Mesothelial cell of epicardium (in vitro differentiated cells): ENCODE measurements around the gene MESP1. TPM values are rescaled to one million over a fixed set of nuclear protein-coding genes. Genes with fewer than 3 reads are reported as not detected.
A peak's percentile ranks its signal among the peaks of the same experiment; 100 is the strongest.

Experiments used
- DNase-seq, 2 experiments: peaks; one replicate each; pipeline ENCODE4 v3.0.0; 2021; ENCODE audit warnings: low spot score in 2 of 2; ENCODE audit not compliant: unreplicated experiment in 2 of 2
- H3K27ac Mint-ChIP-seq: 2 replicates; pipeline ENCODE4 v1.8.0; 2021; ENCODE audit warnings: mixed read lengths
- H3K27me3 Mint-ChIP-seq: 2 replicates; pipeline ENCODE4 v1.8.0; 2021; ENCODE audit warnings: low read depth, mixed read lengths
- H3K36me3 Mint-ChIP-seq: 2 replicates; pipeline ENCODE4 v1.8.0; 2021; ENCODE audit warnings: mixed read lengths
- H3K4me1 Mint-ChIP-seq: 2 replicates; pipeline ENCODE4 v1.8.0; 2021; ENCODE audit warnings: mixed read lengths
- H3K4me3 Mint-ChIP-seq: 2 replicates; pipeline ENCODE4 v1.8.0; 2021; ENCODE audit warnings: mild to moderate bottlenecking, moderate library complexity, mixed read lengths
- H3K9me3 Mint-ChIP-seq: 2 replicates; pipeline ENCODE4 v1.8.0; 2021; ENCODE audit warnings: mixed read lengths
- total RNA-seq: library from RNA; stranded (reverse); gene quantifications from 3 replicates; pipeline ENCODE4 v1.2.1, GENCODE V29; 2021
- TF ChIP-seq, protein P1 (sequence below): fragments of 200-600 bp; sonication (generic); IDR thresholded peaks from one replicate; pipeline ENCODE4 v1.5.0; 2021; ENCODE audit warnings: antibody characterized with exemption; ENCODE audit not compliant: unreplicated experiment

Gene MESP1
- total RNA-seq, 1 donor from 2014 or later: not detected

DNA sequence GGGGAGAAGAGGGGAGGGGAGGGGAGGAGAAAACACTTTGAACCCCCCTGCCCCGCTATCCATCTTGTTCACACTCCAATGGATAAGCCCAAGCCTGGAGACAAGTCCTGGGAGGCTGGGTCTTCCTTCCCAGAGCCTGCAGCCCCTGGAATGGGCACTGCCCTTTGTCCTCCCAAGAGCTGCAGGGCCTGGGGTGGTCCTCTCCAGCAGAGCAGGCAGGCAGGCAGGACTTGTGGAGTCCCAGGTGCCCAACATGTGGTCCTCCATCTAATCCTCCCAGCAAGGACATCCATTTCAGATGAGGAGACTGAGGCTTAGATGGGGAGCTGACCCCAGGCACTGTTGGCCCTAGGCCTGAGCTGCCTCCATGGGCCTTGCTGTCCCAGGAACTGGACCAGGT lies 14.6 kb upstream of the MESP1 start:
- no peak for DNase-seq
- Mint-ChIP-seq H3K27ac (no peak overlapping the region), H3K27me3 (no peaks in the 10 kb centered on the region), H3K9me3 (peaks cover 6% of the 10 kb centered on the region), H3K4me3 (no peak overlapping the region), H3K36me3 (no peaks in the 10 kb centered on the region), H3K4me1 (no peaks in the 10 kb centered on the region)
- TF ChIP-seq, protein P1, sequence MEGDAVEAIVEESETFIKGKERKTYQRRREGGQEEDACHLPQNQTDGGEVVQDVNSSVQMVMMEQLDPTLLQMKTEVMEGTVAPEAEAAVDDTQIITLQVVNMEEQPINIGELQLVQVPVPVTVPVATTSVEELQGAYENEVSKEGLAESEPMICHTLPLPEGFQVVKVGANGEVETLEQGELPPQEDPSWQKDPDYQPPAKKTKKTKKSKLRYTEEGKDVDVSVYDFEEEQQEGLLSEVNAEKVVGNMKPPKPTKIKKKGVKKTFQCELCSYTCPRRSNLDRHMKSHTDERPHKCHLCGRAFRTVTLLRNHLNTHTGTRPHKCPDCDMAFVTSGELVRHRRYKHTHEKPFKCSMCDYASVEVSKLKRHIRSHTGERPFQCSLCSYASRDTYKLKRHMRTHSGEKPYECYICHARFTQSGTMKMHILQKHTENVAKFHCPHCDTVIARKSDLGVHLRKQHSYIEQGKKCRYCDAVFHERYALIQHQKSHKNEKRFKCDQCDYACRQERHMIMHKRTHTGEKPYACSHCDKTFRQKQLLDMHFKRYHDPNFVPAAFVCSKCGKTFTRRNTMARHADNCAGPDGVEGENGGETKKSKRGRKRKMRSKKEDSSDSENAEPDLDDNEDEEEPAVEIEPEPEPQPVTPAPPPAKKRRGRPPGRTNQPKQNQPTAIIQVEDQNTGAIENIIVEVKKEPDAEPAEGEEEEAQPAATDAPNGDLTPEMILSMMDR: no peak

DNA sequence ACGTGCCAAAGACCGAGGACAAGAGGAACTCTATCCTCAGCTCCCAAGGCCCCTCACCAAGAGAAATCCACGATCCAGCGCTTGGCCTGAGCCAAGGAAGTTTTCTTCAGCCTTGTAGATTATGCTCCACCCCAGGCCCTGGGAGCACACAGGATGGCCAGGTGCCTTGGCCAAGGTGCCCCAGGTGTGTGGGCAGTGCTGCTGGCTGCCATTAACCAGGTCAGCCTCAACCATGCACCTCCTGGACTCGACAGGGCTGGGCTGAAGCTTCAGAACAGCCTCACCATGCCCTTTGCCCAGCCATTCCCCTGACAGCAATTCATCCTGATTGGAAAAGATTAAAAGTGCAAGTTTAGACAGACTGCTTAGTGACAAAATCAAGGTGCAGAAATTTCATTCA lies 10.9 kb upstream of the MESP1 start:
- Mint-ChIP-seq H3K4me3 (no peak overlapping the region), H3K9me3 (peaks cover 6% of the 10 kb centered on the region), H3K27me3 (no peaks in the 10 kb centered on the region), H3K27ac (no peak overlapping the region), H3K36me3 (no peaks in the 10 kb centered on the region), H3K4me1 (no peaks in the 10 kb centered on the region)
- TF ChIP-seq, protein P1: no peak
- no peak for DNase-seq

DNA sequence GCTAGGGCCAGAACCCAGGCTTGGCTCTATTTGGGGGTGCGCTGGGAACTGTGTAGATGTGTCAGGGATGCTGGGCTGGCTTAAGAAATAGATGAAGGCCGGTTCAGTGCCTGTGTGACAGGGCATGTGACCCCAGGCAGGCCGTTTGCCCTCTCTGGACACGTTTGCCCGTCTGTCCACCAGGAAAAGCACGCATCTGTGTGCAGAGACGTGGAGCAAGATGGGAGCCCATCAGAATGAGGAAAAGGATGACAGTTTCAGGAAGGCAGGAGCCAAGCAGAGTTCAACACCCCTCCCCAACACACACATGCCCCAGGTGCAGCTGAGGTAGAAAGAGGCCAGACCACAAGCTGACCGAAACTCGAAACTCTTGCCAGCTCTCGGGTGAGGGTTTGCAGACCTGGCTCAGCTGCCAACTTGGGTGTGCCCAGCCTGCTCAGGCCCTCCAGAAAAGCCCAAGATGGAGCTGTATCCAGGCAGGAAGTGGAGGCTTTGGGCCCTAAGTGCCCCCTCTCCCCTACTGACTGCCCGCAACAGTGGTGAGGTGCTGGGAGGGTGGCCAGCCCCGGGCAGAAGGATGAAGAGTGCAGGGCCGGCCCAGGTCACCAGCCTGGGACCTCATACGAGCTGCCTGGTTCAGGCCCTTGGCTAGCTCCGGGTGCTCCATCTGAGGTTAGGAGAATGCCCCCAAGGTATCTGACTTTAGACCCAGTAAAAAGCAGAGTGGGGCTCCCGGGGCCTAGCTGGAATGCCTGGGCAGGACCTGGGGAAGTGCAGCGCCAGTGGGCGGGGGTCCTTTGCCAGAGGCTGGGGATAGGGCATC lies 10.2 kb upstream of the MESP1 start:
- Mint-ChIP-seq H3K4me3 (no peak overlapping the region), H3K27ac (no peak overlapping the region), H3K4me1 (no peaks in the 10 kb centered on the region), H3K36me3 (no peaks in the 10 kb centered on the region), H3K27me3 (no peaks in the 10 kb centered on the region), H3K9me3 (peaks cover 6% of the 10 kb centered on the region)
- TF ChIP-seq, protein P1: peak; percentile 23
- DNase-seq: no peak

DNA sequence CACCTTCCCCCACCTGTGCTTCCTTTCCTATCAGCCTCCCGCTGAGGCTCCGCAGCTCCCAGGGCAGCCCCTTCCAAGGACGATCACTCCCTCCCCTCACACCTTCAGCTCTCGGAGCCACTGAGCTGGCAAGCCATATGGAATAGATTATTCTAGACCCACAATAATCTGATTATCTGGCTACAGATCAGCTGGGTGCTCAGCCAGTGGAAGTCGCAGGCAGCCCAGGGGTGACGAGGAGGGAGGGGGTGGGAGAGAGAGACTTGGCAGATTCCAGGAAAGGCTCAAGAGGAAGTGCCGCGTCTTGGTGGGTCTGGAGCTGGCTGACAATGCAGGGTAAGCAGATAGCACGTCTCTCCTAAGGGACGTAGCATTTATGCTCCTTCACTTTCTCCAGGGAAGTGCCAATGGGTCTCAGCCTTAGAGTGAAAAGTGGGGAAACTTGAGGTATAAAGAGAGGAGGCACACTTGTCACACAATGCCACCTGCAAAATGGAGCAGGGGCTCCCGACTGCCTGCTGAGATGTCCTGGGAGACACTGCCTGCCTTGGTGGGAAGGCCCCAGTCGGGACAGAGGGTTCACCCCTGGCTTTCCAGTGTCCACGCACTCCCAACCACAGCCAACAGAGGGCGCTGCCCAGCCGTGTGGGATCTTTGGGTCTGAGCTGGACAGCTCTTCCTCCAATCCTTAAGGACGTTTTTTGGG lies 9.4 kb upstream of the MESP1 start:
- H3K36me3 Mint-ChIP-seq: no peaks in the 10 kb centered on the region
- TF ChIP-seq, protein P1: peak; percentile 95
- H3K27me3 Mint-ChIP-seq: no peaks in the 10 kb centered on the region
- peak in 1 of 2 experiments; percentile 91 for DNase-seq
- H3K4me1 Mint-ChIP-seq: no peaks in the 10 kb centered on the region
- H3K9me3 Mint-ChIP-seq: peaks cover 6% of the 10 kb centered on the region
- H3K27ac Mint-ChIP-seq: no peak overlapping the region
- no peak overlapping the region for H3K4me3 Mint-ChIP-seq

DNA sequence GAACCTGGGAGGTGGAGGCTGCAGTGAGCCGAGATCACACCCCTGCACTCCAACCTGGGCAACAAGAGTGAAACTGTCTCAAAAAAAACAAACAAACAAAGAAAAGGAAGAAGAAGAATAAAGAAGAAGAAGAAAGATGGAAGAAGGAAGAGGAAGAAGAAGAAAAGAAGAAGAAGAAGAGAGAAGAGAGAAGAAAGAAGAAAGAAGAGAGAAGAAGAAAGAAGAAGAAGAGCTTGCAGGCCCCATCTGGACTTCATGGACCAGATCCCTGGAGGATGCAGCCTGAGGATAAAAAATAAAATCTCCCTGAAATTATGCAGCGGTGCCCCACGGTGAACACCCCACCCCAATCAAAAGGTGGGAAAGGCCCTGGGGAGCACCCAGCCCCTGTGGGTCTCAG lies 8.8 kb upstream of the MESP1 start:
- no peak for DNase-seq
- no peaks in the 10 kb centered on the region for H3K36me3 Mint-ChIP-seq
- no peak overlapping the region for H3K27ac Mint-ChIP-seq
- no peak overlapping the region for H3K4me3 Mint-ChIP-seq
- peaks cover 6% of the 10 kb centered on the region for H3K9me3 Mint-ChIP-seq
- TF ChIP-seq, protein P1: no peak
- H3K4me1 Mint-ChIP-seq: no peaks in the 10 kb centered on the region
- H3K27me3 Mint-ChIP-seq: no peaks in the 10 kb centered on the region
